ENCODE measurements around the gene FAM174C.
"Not testable (repeated sequence)": the region's sequence is repeated elsewhere in the genome, so short reads cannot be mapped to it uniquely, and the experiment has no call there.

The FAM174C gene

DNA sequence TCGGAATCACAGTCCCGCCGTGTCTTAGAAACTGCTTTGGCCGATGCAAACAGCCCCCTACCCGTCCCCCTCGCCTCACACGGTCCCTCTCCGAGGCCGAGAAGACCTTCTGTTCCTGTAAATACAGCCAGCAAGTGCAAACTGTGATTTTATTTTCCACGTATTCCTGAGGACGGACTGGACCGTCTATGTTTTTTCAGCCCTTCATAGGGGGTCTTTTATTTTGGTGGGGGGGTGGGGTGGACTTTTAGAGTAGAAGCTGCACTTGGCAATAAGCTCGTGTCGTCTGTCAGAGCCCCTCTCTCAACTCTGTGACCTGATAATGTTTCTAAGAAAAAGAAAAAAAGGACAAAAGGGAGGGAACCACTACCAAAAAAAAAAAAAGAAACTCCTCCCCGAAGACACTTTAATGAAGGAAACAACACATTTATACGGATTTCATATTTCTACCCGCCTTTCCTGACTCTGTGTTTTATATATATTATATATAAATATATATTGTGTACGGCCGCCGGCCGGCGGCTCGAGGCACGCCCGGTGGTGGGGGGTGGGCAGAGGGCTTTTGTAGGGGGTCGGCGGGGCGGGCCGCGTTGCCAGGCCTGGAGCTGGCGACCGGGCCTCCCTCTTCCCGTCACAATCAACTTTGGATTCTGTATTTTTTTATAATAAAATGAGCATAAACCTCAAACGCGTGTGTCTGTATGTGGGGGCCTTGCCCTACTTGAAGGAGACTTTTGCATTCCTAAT, 25.6 kb downstream of the FAM174C start:
- no peak for DNase-seq (ENCODE audit: low spot score)

DNA sequence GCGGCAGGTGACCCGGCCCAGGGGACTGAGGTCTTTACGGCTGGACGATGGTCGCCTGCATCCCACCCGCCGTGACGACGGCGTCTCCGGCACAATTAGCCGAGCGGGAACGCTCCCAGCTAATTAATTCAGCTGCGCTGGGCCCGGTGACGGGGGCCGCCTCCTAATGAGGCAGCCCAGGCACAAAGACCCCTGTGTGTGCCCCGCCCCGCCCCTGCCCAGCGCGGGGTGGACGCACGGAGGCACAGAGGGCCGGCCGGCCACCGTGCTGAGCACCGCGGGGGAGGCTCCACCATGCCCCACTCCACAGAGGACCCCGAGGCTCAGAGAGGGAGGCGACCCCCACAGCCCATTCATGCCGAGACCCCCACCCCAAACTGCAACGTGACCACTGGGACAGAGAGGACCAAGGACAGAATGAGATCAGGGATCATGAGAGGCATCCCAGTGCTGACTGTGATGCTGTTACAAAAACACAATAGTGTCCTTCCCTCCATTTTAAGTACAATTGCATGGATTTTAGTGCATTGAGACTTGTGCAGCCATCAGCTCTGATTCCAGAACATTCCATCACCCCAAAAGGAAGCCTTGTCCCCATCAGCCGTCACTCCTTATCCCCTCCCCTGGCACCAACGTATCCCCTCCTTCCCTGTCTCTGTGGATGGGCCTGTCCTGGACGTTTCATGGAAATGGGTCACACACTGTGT, 27.4 kb downstream of the FAM174C start:
- DNase-seq (ENCODE audit: low spot score): no peak

DNA sequence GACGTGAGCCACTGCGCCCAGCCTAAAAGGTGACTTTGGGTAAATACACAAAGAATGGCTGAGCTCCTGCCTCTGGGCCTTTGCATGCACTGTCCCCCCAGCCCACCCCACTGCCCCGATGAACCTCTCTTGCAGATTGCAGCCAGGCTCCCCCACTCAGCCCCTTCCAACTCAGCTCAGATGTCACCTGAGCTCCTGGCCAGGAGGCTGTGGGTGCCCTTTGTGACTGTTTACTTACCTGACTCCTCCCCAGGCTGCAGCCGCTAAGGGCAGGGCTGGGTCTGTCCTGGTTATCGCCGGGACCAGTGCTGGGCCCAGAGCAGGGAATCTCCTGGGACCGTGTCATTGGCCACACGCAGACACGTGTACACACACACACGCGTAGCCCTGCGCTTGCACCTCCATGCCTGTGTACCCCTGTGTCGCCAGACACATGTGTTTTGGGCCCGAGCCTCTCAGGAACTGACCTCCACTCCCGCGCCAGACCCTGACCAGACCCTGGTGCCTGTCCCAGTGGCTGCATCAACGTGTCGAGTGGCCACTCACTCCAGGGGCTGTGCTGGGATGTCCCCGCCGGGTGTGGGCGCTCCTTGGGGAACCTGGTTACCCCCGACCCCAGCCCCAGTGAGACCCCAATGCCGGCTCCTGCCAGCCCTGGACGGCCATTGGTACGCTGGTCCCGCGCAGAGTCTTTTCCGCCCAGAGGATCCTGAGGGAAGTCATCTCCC, 29.0 kb downstream of the FAM174C start:
- peak; percentile 84 for DNase-seq (ENCODE audit: low spot score)

GRCh38 chr19:1305354-1305753, 30.0 kb downstream of the FAM174C start:
- not testable (repeated sequence) for DNase-seq (ENCODE audit: low spot score)

- DNase-seq (ENCODE audit: low spot score): no peak
These were observed 32.0 kb downstream of the FAM174C start for GRCh38 chr19:1307320-1307719.

DNA sequence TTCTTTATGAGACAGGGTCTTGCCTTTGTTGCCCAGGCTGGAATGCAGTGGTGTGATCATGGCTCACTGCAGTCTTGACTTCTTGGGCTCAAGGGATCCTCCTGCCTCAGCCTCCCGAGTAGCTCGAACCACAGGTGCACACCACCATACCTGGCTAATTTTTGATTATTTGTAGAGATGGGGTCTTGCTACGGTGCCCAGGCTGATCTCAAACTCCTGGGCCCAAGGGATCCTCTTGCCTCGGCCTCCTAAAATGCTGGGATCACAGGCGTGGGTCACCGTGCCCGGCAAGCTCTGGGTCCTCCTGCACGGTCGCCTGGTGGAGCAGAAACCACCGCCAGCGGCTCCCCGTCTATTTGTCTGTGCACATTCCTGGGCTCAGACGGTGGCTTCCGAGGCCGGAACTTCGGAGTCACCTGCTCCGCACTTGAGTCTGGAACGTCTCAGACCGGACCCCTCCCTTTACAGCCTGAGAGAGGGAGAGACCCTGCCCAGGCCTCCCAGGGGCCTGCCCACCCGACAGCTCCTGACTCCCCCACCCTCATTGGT, 32.5 kb downstream of the FAM174C start:
- DNase-seq (ENCODE audit: low spot score): no peak

DNA sequence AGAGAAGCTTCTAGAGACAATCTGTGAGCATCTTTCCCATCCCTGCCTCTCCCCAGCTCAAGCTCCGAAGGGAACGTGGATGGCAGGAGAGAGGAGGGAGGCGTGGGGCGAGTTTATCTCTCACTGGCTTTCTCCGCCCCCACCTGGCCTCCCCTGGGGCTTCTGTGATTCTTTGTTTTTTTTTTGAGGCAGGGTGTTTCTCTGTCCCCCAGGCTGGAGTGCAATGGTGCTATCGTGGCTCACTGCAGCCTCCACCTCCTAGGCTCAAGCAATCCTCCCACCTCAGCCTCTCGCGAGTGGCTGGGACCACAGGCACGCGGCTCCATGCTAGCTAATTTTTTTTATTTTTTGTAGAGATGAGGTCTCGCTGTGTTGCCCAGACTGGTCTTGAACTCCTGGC, 33.4 kb downstream of the FAM174C start:
- DNase-seq (ENCODE audit: low spot score): no peak

DNA sequence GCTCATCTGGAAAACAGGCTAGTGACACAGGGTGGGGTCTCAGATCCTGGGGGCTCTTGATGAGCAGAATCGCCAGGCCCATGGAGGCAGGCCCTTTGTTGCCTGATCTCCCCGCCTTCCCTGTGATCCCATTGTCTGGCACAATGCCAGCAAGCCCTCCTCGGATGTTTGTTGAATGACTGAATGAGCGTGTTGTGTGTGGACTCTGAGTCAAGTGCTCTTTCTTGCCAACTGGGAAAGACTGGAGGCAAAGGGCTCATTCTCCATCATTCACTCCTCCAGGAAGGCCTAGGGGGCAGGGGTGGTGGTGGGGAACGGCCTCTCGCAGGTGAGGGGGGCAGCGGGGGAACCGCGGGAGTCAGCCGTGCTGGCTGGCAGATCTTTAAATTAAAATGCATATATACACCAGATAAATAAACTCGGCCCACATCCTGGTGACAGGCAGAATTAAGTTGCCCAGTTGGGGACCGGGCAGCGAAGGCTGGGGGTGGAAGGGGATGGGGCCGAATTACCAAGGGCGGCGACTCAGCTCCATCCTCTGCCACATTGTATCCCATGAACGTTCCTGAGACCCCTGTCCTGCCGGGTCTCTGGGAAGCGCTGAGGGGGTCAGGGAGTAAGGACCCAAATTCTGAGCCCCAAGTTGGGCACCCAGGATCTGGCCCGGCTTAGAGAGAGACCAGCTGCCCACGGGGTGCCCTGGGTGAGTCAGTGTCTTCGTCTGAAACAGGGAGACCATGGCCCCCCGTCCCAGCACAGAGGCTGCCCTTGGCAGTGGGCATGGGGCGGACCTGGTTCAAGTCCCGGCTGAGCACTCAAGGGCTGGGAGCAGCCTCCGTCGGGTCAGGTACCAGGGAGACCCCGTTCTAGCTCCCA, 34.9 kb downstream of the FAM174C start:
- no peak for DNase-seq (ENCODE audit: low spot score)

GRCh38 chr19:1310853-1311180, 35.5 kb downstream of the FAM174C start:
- no peak for DNase-seq (ENCODE audit: low spot score)

GRCh38 chr19:1311543-1312091, 36.3 kb downstream of the FAM174C start:
- DNase-seq (ENCODE audit: low spot score): no peak

- DNase-seq (ENCODE audit: low spot score): no peak
These were observed 37.7 kb downstream of the FAM174C start for GRCh38 chr19:1312767-1313694.

- DNase-seq (ENCODE audit: low spot score): no peak
These were observed 38.6 kb downstream of the FAM174C start for GRCh38 chr19:1313695-1314613.

DNA sequence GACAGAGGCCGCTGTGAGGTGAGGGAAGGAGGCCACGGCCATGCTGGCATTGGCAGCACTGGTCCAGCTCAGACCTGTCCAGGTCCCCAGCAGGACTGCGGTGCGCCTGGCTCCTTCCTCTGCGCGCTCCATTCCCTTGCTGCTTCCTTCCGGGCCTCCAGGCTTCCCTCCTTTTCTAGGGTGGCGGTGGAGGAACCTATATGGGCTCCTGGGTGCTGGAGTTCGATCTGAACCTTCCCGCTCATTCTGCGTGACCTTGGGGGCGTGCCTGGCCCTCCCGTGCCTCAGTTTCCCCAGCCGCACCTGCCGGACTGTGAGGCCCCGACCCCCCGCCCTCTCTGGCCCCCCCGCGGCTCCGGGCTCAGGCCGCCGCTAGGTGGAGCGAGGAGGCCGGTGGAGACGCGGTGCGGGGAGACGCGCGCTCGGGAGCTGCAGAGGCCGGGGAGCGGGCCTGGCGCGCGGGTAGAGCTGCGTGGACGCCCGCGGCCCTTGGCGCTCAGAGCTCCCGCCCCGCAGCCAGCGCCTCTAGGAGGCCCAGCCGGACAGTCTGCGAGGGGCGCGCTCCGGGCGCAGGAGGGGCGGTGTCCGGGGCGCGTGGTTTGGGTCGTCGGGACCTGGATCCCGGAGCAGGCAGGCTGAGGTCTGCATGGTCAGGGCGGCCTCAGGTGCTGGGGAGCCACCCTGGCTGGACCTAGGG, 40.3 kb downstream of the FAM174C start:
- peak; percentile 71 for DNase-seq (ENCODE audit: low spot score)

DNA sequence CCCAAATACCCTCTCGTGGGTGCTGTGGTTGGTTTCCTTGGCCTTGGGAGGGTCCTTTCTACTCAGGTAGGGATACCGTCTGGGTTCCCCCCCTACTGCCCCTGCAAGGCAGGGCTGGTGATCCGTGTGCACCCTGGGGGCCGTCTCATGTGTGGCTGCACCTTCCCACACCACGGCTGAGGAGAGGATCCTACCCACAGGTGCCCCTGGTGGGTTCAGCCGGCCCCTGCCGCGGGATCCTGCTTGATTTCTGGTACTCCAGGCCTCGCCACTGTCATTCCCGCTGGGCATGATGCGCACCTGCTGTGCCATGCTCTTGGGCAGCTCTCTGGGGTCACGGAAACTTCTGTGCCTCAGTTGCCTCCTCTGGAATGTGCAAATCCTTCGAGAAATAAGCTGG, 41.1 kb downstream of the FAM174C start:
- no peak for DNase-seq (ENCODE audit: low spot score)

DNA sequence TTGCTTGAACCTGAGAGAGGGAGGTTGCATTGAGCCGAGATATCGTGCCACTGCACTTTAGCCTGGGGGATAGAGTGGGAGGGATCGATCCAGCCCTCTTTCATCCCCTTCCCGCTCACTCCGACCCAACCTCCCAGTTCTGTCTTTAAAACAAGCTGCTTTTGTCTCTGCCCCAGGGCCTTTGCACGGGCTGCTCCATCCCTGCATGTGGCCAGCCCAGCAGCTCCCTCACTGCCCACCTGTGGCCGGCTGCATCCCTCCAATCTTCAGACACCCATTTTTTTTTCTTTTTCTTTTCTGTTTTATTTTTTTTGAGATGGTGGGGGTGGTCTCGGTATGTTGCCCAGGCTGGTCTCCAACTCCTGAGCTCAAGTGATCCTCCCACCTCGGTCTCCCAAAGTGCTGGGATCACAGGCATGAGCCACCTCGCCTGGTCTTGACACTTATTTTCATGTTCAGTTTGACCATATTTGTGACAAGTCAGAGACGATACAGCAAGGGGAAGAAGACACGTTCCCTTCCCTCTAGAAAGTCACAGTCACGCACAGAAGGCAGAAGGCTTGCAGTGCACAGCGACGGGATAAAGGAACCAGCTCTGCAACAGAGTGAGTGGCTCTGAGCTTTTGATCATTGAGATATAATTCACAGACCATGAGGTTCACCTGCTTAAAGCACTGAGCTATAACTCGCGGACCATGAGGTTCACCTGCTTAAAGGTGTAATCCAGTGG, 42.1 kb downstream of the FAM174C start:
- DNase-seq (ENCODE audit: low spot score): no peak

- DNase-seq (ENCODE audit: low spot score): no peak
These were observed 43.5 kb downstream of the FAM174C start for GRCh38 chr19:1318678-1319471.

DNA sequence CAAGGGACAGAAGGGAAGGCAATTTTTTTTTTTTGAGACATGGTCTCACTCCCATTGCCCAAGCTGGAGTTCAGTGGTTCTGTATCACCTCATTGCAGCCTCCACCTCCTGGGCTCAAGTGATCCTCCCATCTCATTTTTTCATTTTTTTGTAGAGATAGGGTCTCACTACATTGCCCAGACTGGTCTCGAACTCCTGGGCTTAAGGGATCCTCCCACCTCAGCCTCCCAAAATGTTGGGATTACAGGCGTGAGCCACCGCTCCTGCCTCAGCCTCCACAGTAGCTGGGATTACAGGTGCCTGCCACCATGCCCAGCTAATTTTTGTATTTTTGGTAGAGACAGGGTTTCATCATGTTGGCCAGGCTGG, 44.9 kb downstream of the FAM174C start:
- not testable (repeated sequence) for DNase-seq (ENCODE audit: low spot score)

Data from HuH-7 (cell line).